ENCODE data around the gene TCEAL1. TPM values are rescaled to one million over a fixed set of nuclear protein-coding genes. Genes with fewer than 3 reads are reported as not detected.

TCEAL1 gene
- total RNA-seq, 1 donor from 2014 or later = 93.1 TPM

- H3K36me3 ChIP-seq = peaks cover 0 to 17% of the 10 kb centered on the region in 2 donors
- no peaks in the 10 kb centered on the region for H3K9me3 ChIP-seq
- H3K27me3 ChIP-seq = no peaks in the 10 kb centered on the region
- intact Hi-C loops (cut with DNase I) = no loop called here
- H3K4me1 ChIP-seq = no peaks in the 10 kb centered on the region
- no peak overlapping the region for H3K27ac ChIP-seq
- no peak for DNase-seq (ENCODE audit: extremely low spot score in 2 of 2)
- no peak for TF ChIP-seq CTCF (IDR thresholded peaks at IDR 0.05)
- TF ChIP-seq POLR2A (IDR thresholded peaks at IDR 0.05) = no peak
- TF ChIP-seq POLR2AphosphoS5 (IDR thresholded peaks at IDR 0.05; ENCODE audit: insufficient read depth in 1 of 2, low read depth in 1 of 2) = no peak
- no peak overlapping the region for H3K4me3 ChIP-seq
Measured at GRCh38 chrX:103678199-103678993, 49.6 kb downstream of the TCEAL1 start.

Other genes with a start within 250 kb of the TCEAL1 start
- 0.98 TPM for gene RAB40A, start 109.5 kb upstream of the TCEAL1 start, total RNA-seq
- 140 TPM for gene TCEAL4, start 43.5 kb upstream of the TCEAL1 start, total RNA-seq
- 32.7 TPM for gene TCEAL3, start 21.0 kb upstream of the TCEAL1 start, total RNA-seq
- gene MORF4L2, start 57.7 kb downstream of the TCEAL1 start, total RNA-seq = 170 TPM
- not detected for gene TMEM31, start 81.9 kb downstream of the TCEAL1 start, total RNA-seq
- 8.8 TPM for gene PLP1, start 147.9 kb downstream of the TCEAL1 start, total RNA-seq
- gene RAB9B, start 203.3 kb downstream of the TCEAL1 start, total RNA-seq = 0.98 TPM

Data from vagina (tissue), 2 donors.